IPS-NIHi7 (cell line): ENCODE results near the gene SERPINA4.
"Not testable (repeated sequence)": the region's sequence is repeated elsewhere in the genome, so short reads cannot be mapped to it uniquely, and the experiment has no call there.

ENCODE experiments used
- DNase-seq: peaks from one replicate; pipeline ENCODE4 v3.0.0; 2012; ENCODE audit warnings: mixed read lengths; ENCODE audit errors: extremely low spot score

The SERPINA4 gene

GRCh38 chr14:94592457-94592856, 31.2 kb downstream of the SERPINA4 start:
- no peak for DNase-seq

DNA sequence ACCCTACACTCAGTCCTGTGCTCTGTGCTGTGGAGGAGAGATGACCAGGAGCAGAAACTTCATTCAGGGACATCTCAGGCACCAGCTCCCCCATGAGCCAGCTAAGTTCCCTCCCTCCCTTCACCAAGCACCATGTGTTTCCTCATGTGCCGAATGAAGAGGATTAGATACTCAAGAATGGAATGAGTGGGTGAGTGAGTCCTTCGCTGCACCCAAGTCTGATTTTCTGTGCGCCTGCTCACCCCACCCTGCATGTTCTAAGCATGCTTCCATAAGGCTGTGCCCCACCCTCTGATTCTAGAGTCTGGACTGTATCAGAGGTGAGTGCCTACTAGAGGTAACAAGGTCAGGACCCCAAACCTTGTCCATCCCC, 32.1 kb downstream of the SERPINA4 start:
- no peak for DNase-seq

GRCh38 chr14:94593749-94594431, 32.6 kb downstream of the SERPINA4 start:
- DNase-seq = no peak

DNA sequence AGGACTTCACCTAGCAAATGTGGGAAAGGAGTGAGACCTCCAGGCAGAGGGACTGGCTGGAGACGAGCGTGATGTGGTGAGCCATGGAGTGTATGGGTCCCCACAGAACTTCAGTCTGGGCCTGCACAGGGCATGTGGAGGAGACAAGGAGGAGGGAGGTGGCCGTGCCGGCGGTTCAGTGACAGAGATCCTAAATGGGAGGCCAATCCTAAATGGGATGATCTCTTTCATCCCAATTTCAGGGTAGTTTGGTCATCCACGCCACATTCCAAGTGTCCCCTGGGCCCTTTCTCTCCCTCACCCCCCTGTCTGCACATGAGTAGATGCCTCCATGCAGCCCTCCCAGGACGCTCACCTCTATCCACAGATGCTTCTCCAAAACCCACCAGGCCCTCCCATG, 33.2 kb downstream of the SERPINA4 start:
- no peak for DNase-seq

DNA sequence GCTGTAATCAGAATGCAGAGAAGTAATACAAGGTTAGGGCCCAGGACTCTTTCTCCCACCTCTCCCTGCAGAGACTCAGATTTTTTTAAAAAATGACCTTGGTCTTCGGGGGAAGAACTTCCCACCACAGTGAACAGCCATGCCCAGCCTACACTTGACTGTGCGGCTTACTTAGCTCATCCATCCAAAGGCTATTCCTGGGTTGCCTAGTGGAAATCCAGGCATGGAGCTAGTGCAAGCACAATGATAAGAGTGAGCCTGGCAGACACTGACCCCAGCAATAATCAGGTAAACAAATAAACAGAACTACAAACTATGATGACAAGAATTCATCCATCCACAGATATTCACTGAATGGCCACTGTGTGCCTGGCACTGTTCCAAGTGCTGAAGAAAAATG, 34.7 kb downstream of the SERPINA4 start:
- DNase-seq = no peak

DNA sequence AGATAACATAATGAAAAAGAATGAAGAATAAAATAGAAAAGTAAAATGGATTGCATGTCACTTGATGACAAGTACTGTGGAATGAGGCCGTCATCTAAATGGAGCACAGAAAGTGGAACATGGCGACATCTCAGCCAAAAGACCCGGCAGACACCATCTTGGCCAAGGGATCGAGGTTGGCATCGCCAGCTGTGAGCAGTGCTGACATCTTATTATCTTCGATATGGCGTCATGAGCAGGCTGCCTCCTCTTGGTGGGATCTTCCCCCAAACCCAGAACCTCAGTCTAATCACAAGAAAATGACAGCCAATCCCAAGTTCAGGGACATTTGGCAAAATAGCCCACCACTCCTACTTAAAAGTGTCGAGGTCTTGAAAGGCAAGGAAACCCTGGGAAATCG, 35.1 kb downstream of the SERPINA4 start:
- DNase-seq = no peak

GRCh38 chr14:94597788-94598187, 36.5 kb downstream of the SERPINA4 start:
- DNase-seq = no peak

GRCh38 chr14:94598506-94598815, 37.2 kb downstream of the SERPINA4 start:
- no peak for DNase-seq

DNA sequence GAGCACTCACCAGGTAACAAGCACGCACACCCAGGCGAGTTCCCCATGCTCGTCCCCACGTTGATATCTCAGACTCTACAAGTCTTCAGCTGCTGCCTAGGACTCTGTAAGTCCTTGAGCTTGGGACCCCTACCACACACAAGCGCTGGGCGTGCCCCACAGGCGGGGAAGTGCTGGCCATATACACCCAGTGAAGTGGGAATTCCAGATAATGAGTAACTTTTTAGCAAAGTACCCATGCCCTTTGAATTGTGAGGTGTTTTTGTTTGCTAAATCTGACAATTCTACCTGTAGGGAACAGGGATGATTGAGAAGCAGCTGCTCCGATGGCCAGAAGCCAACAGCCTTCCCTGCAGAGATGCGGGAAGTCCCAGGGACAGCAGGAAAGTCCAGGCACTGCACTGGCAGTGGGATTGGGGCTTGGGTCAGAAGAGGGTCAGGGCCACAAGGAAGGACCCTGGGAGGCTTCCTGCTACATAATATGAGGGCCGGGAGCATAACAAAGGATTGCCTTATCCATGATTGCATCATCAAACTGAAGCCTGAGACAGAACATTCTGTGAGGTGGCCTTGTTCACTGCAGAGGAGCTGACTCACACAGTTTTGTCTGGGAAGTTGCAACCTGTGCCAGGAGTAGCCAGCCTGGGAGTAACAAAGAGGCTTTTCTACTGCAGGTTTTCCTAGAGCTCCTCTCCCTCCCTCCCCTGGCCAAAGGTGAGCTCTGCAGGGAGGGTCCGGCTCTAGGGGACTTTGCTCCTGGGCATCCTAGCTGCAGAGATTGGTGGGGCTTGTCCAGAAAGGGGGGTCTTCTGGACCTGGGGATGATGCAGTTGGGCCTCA, 37.8 kb downstream of the SERPINA4 start:
- peak; percentile 41 for DNase-seq

- no peak for DNase-seq
Observed at GRCh38 chr14:94599656-94600004, 38.4 kb downstream of the SERPINA4 start.

DNA sequence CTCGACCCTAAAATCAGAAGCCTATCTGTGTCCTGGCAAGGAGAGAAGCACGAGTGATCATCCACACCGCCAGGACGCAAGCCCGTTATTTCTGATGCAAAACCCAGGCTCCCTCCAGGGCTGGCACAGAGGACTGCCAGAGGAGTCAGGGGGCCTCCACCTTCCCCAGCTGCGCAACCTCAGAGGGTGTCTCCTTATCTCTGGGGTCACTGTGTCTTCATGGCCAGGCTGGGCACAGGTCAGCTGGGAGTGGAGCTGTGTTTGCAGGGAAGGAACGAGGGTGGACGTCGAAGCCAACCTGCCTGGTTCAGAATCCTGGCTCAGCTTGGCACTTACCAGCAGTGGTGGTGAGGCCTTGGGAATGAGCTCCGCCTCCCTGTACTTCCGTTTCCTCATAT, 38.9 kb downstream of the SERPINA4 start:
- DNase-seq = no peak

DNA sequence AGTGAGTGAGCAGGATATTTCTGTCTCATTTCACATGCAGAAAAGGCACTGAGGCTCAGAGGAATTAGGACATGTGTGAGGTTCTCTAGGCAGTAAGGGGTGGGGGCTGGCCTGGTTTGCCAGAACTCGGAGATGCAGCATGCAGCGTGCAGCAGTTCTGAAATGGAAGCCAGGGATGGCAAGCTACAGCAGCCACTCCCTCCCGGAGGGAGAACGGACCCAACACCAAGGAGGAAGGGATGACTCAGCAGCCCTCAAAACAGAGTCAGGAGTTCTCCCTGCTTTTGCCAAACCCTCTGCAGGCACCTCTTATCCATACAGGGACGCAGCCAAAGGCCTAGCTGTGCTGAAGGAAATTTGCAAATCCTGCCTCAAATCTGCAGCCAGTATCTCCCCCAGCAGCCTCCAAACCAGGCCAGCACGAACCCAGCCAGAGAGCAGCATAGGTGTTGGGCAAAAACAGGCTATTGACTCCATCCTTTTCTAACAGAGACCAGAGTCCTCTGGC, 40.7 kb downstream of the SERPINA4 start:
- DNase-seq = peak; percentile 59

DNA sequence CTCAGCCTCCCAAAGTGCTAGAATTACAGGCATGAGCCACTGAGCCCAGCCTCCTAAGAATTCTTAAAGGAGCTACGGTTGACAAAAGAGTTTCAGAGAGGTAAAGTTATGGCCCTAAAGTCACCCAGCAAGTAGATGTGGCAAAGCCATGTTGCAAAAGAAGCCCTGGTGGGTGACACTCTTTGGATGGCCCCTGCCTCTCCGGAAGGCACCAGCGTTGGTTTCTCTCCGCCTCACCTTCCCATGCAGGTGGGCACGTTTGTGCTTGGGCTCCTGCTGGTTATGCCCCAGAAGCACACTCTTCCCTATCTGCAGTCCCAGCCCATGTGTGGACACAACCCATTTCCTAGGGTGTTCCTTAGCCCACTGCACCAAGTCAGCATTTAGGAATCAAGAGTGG, 41.5 kb downstream of the SERPINA4 start:
- DNase-seq = no peak

- no peak for DNase-seq
Observed at GRCh38 chr14:94605361-94605760, 44.1 kb downstream of the SERPINA4 start.

DNA sequence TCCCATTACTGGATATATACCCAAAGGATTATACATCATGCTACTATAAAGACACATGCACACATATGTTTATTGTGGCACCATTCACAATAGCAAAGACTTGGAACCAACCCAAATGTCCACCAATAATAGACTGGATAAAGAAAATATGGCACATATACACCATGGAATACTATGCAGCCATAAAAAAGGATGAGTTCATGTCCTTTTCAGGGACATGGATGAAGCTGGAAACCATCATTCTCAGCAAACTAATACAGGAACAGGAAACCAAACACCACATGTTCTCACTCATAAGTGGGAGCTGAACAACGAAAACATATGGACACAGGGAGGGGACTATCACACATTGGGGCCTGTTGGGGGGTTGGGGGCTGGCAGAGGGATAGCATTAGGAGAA, 47.7 kb downstream of the SERPINA4 start:
- not testable (repeated sequence) for DNase-seq

DNA sequence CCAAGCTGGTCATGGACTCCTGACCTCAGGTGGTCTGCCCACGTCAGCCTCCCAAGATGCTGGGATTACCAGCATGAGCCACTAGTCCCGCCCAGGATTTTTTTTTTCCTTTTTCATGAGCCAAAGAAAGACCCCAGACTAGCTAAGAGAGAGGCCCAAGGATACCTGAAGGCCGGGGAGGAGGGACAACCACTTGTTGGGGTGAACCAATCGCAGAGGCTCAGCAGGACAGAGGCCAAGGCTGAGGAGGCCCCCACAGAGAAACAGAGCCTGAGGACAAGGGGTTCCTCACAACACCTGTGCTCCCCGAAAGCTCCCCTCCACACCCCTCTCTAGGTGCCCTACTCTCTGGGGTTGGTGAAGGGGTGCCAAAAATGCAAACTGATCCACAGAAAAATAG, 49.9 kb downstream of the SERPINA4 start:
- no peak for DNase-seq

DNA sequence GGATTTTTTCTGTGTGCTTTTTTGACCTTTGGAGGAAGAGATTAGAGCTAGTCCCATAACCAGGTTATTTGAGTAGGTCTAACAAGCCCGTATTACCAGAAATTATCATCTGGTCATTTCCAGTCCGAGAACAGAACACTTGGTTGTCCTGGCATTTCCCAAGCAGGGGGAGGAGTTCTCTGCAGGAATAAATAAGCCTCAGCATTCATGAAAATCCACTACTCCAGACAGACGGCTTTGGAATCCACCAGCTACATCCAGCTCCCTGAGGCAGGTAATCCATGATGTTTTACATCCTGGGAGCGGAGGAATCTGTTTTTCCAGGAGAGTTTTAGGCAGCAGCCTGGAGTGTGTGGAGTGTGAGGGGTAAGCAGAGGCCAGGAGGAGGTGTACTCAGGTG, 50.9 kb downstream of the SERPINA4 start, which contains the start of gene SERPINA3:
Gene SERPINA3, plus strand, starts transcription at position 218 of the 400 bp plus-strand sequence. CDS start 2,051 bp downstream, outside the sequence.
- no peak for DNase-seq

DNA sequence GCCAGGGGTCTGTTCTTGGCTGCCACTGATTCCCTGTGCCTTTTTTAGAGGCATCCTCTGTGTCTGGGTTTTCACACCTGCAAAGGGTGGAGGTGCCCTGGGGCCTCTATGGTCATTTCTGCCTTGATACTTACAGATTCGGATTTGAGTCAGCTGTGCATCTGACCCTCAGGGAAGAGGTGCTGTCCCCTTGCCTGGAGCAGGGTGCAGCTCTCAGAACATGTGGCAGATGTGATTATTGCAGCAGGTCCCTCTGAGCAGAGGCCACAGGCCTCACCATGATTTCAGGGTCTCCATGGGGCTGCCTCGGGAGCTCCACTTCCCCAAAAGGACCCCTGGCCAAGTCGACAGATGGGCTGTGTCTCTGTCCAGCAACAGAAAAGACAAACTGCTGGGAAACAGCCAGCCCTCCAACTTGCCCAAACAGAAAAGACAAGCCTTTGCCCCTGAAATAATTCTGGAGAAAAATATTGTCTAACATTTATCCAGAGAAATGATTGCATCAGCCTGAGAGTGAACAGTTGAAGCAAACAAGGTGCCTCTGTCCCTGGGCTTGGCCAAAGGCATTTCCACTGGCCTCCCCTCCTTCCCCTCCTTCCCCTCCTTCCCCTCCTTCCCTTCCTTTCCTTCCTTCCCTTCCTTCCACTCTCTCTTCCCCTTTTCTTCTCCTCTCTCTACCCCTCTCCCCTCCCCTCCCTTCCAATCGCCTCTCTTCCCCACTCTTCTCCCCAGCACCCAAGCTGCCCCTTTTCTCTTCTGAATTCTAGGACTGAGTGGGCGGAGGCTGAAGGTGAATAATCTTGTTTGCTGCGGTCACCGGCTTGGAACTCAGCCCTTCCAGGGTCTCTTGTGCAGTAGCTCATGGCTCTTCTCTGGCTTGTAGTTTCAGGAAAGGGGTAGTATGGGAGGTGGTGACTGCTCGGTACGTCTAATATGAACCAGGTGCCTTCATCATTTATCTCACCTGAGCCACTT, 51.6 kb downstream of the SERPINA4 start:
- DNase-seq = no peak

GRCh38 chr14:94613720-94614644, 52.7 kb downstream of the SERPINA4 start:
- DNase-seq = no peak

DNA sequence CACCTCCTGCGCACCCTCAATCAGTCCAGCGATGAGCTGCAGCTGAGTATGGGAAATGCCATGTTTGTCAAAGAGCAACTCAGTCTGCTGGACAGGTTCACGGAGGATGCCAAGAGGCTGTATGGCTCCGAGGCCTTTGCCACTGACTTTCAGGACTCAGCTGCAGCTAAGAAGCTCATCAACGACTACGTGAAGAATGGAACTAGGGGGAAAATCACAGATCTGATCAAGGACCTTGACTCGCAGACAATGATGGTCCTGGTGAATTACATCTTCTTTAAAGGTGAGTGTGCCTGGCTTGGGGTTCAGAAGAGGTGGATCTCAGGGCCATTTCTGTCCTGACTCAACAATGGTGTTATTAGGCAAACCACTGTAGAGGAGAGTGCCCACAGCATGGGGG, 53.6 kb downstream of the SERPINA4 start:
- no peak for DNase-seq

- DNase-seq = no peak
Observed at GRCh38 chr14:94615254-94615653, 54.0 kb downstream of the SERPINA4 start.
